ENCODE results near the gene TMEM39A. TPM values are rescaled to one million over a fixed set of nuclear protein-coding genes. Genes with fewer than 3 reads are reported as not detected.

Gene TMEM39A
- total RNA-seq, 2 experiments from 2014 or later = 54.1 to 58.0 TPM

DNA sequence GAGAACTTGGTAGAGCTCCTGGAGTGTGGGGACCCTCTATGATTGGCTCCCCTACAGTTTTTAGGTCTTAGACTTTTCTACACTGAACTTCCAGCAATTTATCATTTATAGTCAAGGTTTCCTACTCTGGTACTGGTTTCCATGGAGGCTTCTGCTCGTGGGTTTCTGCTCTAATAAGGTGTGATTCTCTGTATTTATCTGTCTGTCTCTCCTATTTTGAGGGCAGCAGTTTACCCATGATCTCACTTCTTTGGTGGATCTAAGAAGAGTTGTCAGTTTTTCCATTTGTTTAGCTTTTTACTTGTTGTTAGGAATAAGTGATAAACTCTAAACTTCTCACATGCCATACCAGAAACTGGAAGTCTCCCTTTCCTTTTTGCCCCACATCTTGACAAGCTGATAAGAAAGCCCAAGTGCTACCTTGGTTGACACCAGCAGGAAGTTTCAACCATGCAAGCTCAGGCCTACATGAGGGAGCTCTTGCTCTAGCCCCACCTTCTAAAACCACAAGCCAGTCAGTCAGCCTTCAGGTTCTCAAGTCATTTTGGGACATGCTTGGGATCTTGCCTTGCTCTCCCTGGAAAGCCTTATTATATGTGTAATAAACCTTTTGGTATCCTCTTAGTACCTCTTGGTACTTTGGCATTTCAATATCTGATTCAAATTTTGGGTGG, 44.9 kb upstream of the TMEM39A start:
- Mint-ChIP-seq H3K9me3 (no peaks in the 10 kb centered on the region), H3K27me3 (no peaks in the 10 kb centered on the region), H3K36me3 (ENCODE audit: low read depth) (peaks cover 84% of the 10 kb centered on the region), H3K4me1 (ENCODE audit: low read depth) (peaks cover 40% of the 10 kb centered on the region), H3K4me3 (no peak overlapping the region), H3K27ac (no peak overlapping the region)
- intact Hi-C loops (cut with DNase I, micrococcal nuclease) = no loop called here
- DNase-seq = peak in 2 of 14 experiments; percentile 11 to 20
- Histone ChIP-seq H3K27me3 (ENCODE audit: control insufficient read depth in 1 of 2, insufficient read depth in 2 of 2, low read length in 2 of 2) (no peaks in the 10 kb centered on the region), H3K9me3 (ENCODE audit: control insufficient read depth in 1 of 2, insufficient read depth in 1 of 2, low read length in 2 of 2) (no peaks in the 10 kb centered on the region), H3K4me3 (ENCODE audit: low read length) (no peak overlapping the region), H3K4me1 (ENCODE audit: insufficient read depth, low read length) (peaks cover 5% of the 10 kb centered on the region), H3K36me3 (ENCODE audit: insufficient read depth, low read length) (peaks cover 54% of the 10 kb centered on the region), H3K27ac (ENCODE audit: low read depth in 1 of 2, low read length in 2 of 2) (no peak overlapping the region)
- ChIA-PET CTCF (no interaction called here), POLR2A (interaction anchor here (1.0 kb wide), 1 partner anchor 9 kb away, joined by 3 read pairs; no protein-coding TSS in a partner anchor)
- no peak for TF ChIP-seq CTCF (IDR thresholded peaks at IDR 0.05)
- ATAC-seq (ENCODE audit: poor library complexity) = no peak

DNA sequence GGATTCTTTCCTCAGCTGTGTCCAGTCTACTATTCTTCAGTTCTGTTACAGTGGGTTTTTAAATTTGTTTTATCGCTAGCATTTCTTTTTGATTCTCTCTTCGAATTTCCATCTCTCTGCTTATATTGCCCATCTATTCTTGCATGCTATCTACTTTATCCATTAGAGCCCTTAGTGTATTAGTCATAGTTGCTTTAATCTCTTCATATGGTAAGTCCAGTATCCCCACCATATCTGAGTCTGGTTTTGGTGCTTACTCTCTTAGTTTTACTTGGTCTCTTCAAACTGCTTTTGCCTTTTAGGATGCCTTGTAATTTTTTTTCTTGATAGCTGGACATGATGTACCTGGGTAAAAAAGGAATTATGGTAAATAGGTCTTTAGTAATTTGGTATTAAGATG, 44.0 kb upstream of the TMEM39A start:
- no peak for TF ChIP-seq CTCF (IDR thresholded peaks at IDR 0.05)
- ChIA-PET POLR2A (no interaction called here), CTCF (no interaction called here)
- Mint-ChIP-seq H3K27ac (peak overlapping the region; percentile 7), H3K36me3 (ENCODE audit: low read depth) (peaks cover 81% of the 10 kb centered on the region), H3K4me1 (ENCODE audit: low read depth) (peaks cover 40% of the 10 kb centered on the region), H3K4me3 (no peak overlapping the region), H3K27me3 (no peaks in the 10 kb centered on the region), H3K9me3 (no peaks in the 10 kb centered on the region)
- Histone ChIP-seq H3K4me1 (ENCODE audit: insufficient read depth, low read length) (peaks cover 5% of the 10 kb centered on the region), H3K9me3 (ENCODE audit: control insufficient read depth in 1 of 2, insufficient read depth in 1 of 2, low read length in 2 of 2) (no peaks in the 10 kb centered on the region), H3K27ac (ENCODE audit: low read depth in 1 of 2, low read length in 2 of 2) (no peak overlapping the region), H3K36me3 (ENCODE audit: insufficient read depth, low read length) (peaks cover 54% of the 10 kb centered on the region), H3K27me3 (ENCODE audit: control insufficient read depth in 1 of 2, insufficient read depth in 2 of 2, low read length in 2 of 2) (no peaks in the 10 kb centered on the region), H3K4me3 (ENCODE audit: low read length) (no peak overlapping the region)
- no peak for ATAC-seq (ENCODE audit: poor library complexity)
- DNase-seq = no peak
- intact Hi-C loops (cut with DNase I, micrococcal nuclease) = no loop called here

DNA sequence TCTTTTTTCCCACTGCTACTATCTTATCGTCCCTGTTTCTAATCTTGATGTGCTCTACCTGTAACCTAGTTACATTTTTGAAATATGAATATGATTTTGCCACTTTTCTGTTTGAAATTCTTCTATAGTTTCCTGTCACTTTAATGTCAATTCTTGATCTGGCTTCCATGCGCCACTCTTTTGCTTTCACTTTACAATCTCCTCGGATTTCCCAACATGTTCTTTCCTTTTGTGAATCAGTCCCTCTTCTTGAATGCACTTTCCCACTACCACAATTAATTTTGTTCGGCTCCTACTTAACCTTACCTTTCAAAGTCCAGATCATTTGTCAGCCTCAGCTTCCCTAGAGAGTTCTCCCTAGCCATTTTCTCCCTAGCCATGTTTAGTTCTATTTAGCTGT, 43.2 kb upstream of the TMEM39A start:
- ATAC-seq (ENCODE audit: poor library complexity) (no peak), DNase-seq (no peak)
- Histone ChIP-seq H3K27ac (ENCODE audit: low read depth in 1 of 2, low read length in 2 of 2) (no peak overlapping the region), H3K4me1 (ENCODE audit: insufficient read depth, low read length) (peaks cover 5% of the 10 kb centered on the region), H3K4me3 (ENCODE audit: low read length) (no peak overlapping the region), H3K9me3 (ENCODE audit: control insufficient read depth in 1 of 2, insufficient read depth in 1 of 2, low read length in 2 of 2) (no peaks in the 10 kb centered on the region), H3K27me3 (ENCODE audit: control insufficient read depth in 1 of 2, insufficient read depth in 2 of 2, low read length in 2 of 2) (no peaks in the 10 kb centered on the region), H3K36me3 (ENCODE audit: insufficient read depth, low read length) (peaks cover 54% of the 10 kb centered on the region)
- H3K4me3 Mint-ChIP-seq = peak overlapping the region; percentile 35
- no peaks in the 10 kb centered on the region for H3K27me3 Mint-ChIP-seq
- peak overlapping the region; percentile 17 for H3K27ac Mint-ChIP-seq
- TF ChIP-seq CTCF (IDR thresholded peaks at IDR 0.05) = no peak
- peaks cover 77% of the 10 kb centered on the region for H3K36me3 Mint-ChIP-seq (ENCODE audit: low read depth)
- H3K4me1 Mint-ChIP-seq (ENCODE audit: low read depth) = peaks cover 43% of the 10 kb centered on the region
- ChIA-PET CTCF (no interaction called here), POLR2A (no interaction called here)
- no peaks in the 10 kb centered on the region for H3K9me3 Mint-ChIP-seq
- intact Hi-C loops (cut with DNase I, micrococcal nuclease) = no loop called here
